ENCODE data around the gene NRROS.

The NRROS gene

GRCh38 chr3:196659901-196660351 is 20.4 kb downstream of the NRROS start:
- peaks cover 52% of the 10 kb centered on the region for H3K36me3 Mint-ChIP-seq (ENCODE audit: insufficient read depth)
- H3K27me3 Mint-ChIP-seq: no peaks in the 10 kb centered on the region

GRCh38 chr3:196660381-196661166 is 21.1 kb downstream of the NRROS start:
- peaks cover 45% of the 10 kb centered on the region for H3K36me3 Mint-ChIP-seq (ENCODE audit: insufficient read depth)
- no peaks in the 10 kb centered on the region for H3K9me3 Mint-ChIP-seq
- no peak overlapping the region for H3K27ac Mint-ChIP-seq (ENCODE audit: low read depth)
- DNase-seq (ENCODE audit: low spot score in 2 of 2): no peak
- no peak for ATAC-seq (replicated peaks; ENCODE audit: extremely low read depth, poor library complexity, severe bottlenecking)
- no peaks in the 10 kb centered on the region for H3K27me3 Mint-ChIP-seq
- H3K4me1 Mint-ChIP-seq: no peaks in the 10 kb centered on the region
- H3K4me3 Mint-ChIP-seq: no peak overlapping the region

More at GRCh38 chr3:196659901-196660351, 20.4 kb downstream of the NRROS start:
- Mint-ChIP-seq H3K4me1 (no peaks in the 10 kb centered on the region), H3K9me3 (no peaks in the 10 kb centered on the region), H3K27ac (ENCODE audit: low read depth) (no peak overlapping the region), H3K4me3 (no peak overlapping the region)
- no peak for ATAC-seq (replicated peaks; ENCODE audit: extremely low read depth, poor library complexity, severe bottlenecking)
- no peak for DNase-seq (ENCODE audit: low spot score in 2 of 2)

DNA sequence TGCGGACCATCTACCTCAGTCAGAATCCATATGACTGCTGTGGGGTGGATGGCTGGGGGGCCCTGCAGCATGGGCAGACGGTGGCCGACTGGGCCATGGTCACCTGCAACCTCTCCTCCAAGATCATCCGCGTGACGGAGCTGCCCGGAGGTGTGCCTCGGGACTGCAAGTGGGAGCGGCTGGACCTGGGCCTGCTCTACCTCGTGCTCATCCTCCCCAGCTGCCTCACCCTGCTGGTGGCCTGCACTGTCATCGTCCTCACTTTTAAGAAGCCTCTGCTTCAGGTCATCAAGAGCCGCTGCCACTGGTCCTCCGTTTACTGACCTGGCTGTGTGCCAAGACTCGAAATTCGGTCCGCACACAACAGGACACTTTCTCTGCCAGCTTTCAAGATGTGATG is 21.9 kb downstream of the NRROS start:
- Mint-ChIP-seq H3K4me3 (no peak overlapping the region), H3K27ac (ENCODE audit: low read depth) (no peak overlapping the region), H3K27me3 (no peaks in the 10 kb centered on the region), H3K4me1 (peaks cover 6% of the 10 kb centered on the region), H3K9me3 (no peaks in the 10 kb centered on the region), H3K36me3 (ENCODE audit: insufficient read depth) (peaks cover 40% of the 10 kb centered on the region)
- DNase-seq (ENCODE audit: low spot score in 2 of 2): no peak
- no peak for ATAC-seq (replicated peaks; ENCODE audit: extremely low read depth, poor library complexity, severe bottlenecking)

GRCh38 chr3:196662033-196662432 is 22.5 kb downstream of the NRROS start:
- no peak for ATAC-seq (replicated peaks; ENCODE audit: extremely low read depth, poor library complexity, severe bottlenecking)
- Mint-ChIP-seq H3K36me3 (ENCODE audit: insufficient read depth) (peaks cover 34% of the 10 kb centered on the region), H3K4me1 (peaks cover 6% of the 10 kb centered on the region)

GRCh38 chr3:196662711-196663571 is 23.4 kb downstream of the NRROS start:
- Mint-ChIP-seq H3K4me3 (no peak overlapping the region), H3K27me3 (no peaks in the 10 kb centered on the region), H3K27ac (ENCODE audit: low read depth) (peak overlapping the region; percentile 14), H3K9me3 (no peaks in the 10 kb centered on the region), H3K4me1 (peaks cover 6% of the 10 kb centered on the region), H3K36me3 (ENCODE audit: insufficient read depth) (peaks cover 26% of the 10 kb centered on the region)
- DNase-seq (ENCODE audit: low spot score in 2 of 2) (no peak), ATAC-seq (replicated peaks; ENCODE audit: extremely low read depth, poor library complexity, severe bottlenecking) (no peak)

More at GRCh38 chr3:196662033-196662432, 22.5 kb downstream of the NRROS start:
- no peak for DNase-seq (ENCODE audit: low spot score in 2 of 2)
- Mint-ChIP-seq H3K27ac (ENCODE audit: low read depth) (no peak overlapping the region), H3K27me3 (no peaks in the 10 kb centered on the region), H3K9me3 (no peaks in the 10 kb centered on the region), H3K4me3 (no peak overlapping the region)

DNA sequence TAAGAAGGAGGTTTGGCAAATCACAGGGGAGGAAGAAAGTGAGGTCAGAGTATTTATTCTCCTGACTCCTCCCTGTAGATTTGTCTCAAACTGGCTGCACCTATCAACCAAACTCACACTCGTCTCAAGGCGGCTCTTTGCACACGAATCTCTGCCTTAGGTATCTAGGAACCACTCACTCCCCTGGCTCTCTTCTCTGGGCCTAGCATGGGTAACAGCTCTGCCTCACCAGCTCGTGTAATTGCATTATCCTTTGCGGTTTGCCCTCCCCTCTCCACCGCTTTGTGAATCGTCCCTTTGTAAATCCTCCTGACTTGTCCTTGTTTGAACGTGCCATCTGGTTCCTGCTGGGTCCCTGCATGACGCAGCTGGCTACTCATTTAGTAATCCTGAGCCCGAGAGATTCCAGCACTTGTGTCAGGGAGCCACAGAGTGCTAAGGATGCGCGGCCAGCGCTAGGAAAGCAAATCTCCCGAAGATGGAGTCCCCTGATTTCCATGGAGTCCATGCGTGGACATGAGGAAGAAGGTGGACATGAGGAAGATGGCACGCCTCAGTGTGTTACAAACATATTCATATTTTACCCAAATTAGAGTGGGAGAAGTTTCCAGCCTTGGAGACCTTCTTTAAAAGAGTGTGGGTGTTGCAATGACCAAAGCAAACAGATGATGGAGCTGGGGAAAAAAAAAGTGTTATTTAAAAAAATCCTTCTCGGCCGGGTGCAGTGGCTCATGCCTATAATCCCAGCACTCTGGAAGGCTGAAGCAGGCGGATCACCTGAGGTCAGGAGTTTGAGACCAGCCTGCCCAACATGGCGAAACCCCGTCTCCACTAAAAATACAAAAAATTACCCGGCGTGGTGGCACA is 26.7 kb downstream of the NRROS start:
- H3K27ac Mint-ChIP-seq (ENCODE audit: low read depth): no peak overlapping the region
- H3K4me1 Mint-ChIP-seq: peaks cover 14% of the 10 kb centered on the region
- H3K36me3 Mint-ChIP-seq (ENCODE audit: insufficient read depth): peaks cover 7% of the 10 kb centered on the region
- DNase-seq (ENCODE audit: low spot score in 2 of 2) (no peak), ATAC-seq (replicated peaks; ENCODE audit: extremely low read depth, poor library complexity, severe bottlenecking) (no peak)
- H3K4me3 Mint-ChIP-seq: no peak overlapping the region
- no peaks in the 10 kb centered on the region for H3K27me3 Mint-ChIP-seq
- H3K9me3 Mint-ChIP-seq: no peaks in the 10 kb centered on the region

DNA sequence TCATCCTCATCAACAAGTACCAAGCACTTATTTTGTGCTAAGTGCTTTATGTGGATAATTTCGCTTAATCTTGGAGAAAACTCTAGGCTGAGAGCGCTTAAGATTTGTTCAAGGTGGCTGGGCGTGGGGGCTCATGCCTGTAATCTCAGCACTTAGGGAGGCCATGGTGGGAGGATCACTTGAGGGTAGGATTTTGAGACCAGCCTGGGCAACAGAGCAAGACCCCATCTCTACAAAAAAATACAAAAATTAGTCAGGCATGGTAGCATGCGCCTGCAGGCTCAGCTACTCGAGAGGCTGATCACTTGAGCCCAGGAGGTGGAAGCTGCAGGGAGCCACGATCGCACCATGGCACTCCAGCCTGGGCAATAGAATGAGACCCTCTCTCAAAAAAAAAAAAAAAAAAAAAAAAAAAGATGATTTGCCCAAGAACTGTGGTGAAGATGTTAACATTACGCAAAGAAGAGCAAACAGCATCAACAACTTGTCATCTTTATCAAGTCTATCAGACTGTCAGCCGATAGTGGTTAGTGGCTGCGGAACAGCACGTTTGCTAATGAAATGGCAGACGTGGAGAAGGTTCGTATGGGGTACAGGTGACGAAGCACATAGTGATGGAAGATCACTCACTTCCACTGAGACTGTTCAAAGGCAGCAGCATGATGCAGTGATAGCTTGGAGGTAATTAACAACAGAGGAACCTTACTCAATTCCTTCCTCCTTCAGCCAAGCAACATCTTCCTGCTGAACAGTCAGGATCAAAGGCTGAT is 27.7 kb downstream of the NRROS start:
- DNase-seq (ENCODE audit: low spot score in 2 of 2): no peak
- Mint-ChIP-seq H3K4me3 (no peak overlapping the region), H3K9me3 (no peaks in the 10 kb centered on the region), H3K36me3 (ENCODE audit: insufficient read depth) (peaks cover 4% of the 10 kb centered on the region), H3K4me1 (peaks cover 14% of the 10 kb centered on the region), H3K27me3 (no peaks in the 10 kb centered on the region), H3K27ac (ENCODE audit: low read depth) (no peak overlapping the region)
- peak; percentile 32 for ATAC-seq (replicated peaks; ENCODE audit: extremely low read depth, poor library complexity, severe bottlenecking)

GRCh38 chr3:196670339-196670738 is 30.8 kb downstream of the NRROS start:
- H3K4me1 Mint-ChIP-seq: peaks cover 14% of the 10 kb centered on the region
- DNase-seq (ENCODE audit: low spot score in 2 of 2): no peak
- H3K27ac Mint-ChIP-seq (ENCODE audit: low read depth): peak overlapping the region; percentile 52
- peak overlapping the region; percentile 11 for H3K4me3 Mint-ChIP-seq
- no peak for ATAC-seq (replicated peaks; ENCODE audit: extremely low read depth, poor library complexity, severe bottlenecking)
- H3K9me3 Mint-ChIP-seq: no peaks in the 10 kb centered on the region
- no peaks in the 10 kb centered on the region for H3K27me3 Mint-ChIP-seq
- H3K36me3 Mint-ChIP-seq (ENCODE audit: insufficient read depth): peaks cover 4% of the 10 kb centered on the region

DNA sequence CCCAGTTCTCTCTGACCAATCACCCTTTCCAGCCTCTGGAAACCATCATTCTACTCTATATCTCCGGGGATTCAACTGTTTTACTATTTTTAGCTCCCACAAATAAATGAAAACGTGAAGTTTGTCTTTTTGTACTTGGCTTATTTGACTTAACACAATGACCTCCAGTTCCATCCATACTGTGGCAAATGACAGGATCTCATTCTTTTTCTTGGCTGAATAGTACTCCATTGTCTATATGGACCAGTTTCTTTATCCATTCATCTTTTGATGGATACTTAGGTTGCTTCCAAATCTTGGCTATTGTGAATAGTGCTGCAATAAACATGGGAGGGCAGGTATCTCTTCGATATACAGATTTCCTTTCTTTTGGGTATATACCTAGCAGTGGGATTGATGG is 34.1 kb downstream of the NRROS start:
- Mint-ChIP-seq H3K27me3 (no peaks in the 10 kb centered on the region), H3K36me3 (ENCODE audit: insufficient read depth) (peaks cover 4% of the 10 kb centered on the region), H3K9me3 (no peaks in the 10 kb centered on the region), H3K27ac (ENCODE audit: low read depth) (no peak overlapping the region), H3K4me3 (no peak overlapping the region), H3K4me1 (peaks cover 8% of the 10 kb centered on the region)
- ATAC-seq (replicated peaks; ENCODE audit: extremely low read depth, poor library complexity, severe bottlenecking) (no peak), DNase-seq (ENCODE audit: low spot score in 2 of 2) (no peak)

- H3K9me3 Mint-ChIP-seq: no peaks in the 10 kb centered on the region
Measured at GRCh38 chr3:196677353-196677752, 37.9 kb downstream of the NRROS start.

DNA sequence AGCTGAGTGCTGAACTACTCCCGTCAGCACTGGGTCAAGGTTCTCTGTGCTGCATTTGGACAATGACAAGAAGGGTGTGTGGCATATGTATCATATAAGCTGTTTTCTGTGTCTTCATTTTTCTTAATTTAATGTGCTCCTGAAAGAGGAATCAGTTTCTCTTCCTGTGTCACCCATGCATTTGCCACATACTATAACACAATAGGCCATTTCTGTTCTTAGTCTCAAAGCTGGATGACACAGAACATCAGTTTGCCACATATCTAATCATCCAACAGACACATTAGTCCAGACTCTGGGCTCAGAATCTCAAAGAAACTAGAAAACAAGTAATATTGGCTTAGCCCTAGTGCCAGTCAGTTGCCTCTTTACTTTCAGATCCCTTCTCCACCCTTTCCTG is 38.4 kb downstream of the NRROS start:
- H3K36me3 Mint-ChIP-seq (ENCODE audit: insufficient read depth): no peaks in the 10 kb centered on the region

More at GRCh38 chr3:196677353-196677752, 37.9 kb downstream of the NRROS start:
- Mint-ChIP-seq H3K27me3 (no peaks in the 10 kb centered on the region), H3K27ac (ENCODE audit: low read depth) (no peak overlapping the region), H3K4me3 (no peak overlapping the region), H3K36me3 (ENCODE audit: insufficient read depth) (no peaks in the 10 kb centered on the region), H3K4me1 (no peaks in the 10 kb centered on the region)
- ATAC-seq (replicated peaks; ENCODE audit: extremely low read depth, poor library complexity, severe bottlenecking) (no peak), DNase-seq (ENCODE audit: low spot score in 2 of 2) (no peak)

More for the DNA sequence above, 38.4 kb downstream of the NRROS start:
- Mint-ChIP-seq H3K4me1 (no peaks in the 10 kb centered on the region), H3K27me3 (no peaks in the 10 kb centered on the region), H3K27ac (ENCODE audit: low read depth) (no peak overlapping the region), H3K9me3 (no peaks in the 10 kb centered on the region), H3K4me3 (no peak overlapping the region)
- no peak for ATAC-seq (replicated peaks; ENCODE audit: extremely low read depth, poor library complexity, severe bottlenecking)
- DNase-seq (ENCODE audit: low spot score in 2 of 2): no peak
